Measurements from ENCODE around the gene CDH22.

- TF ChIP-seq POLR2AphosphoS5 (IDR thresholded peaks at IDR 0.05) (no peak), CTCF (IDR thresholded peaks at IDR 0.05; ENCODE audit: poor library complexity, severe bottlenecking) (no peak), TAF1 (IDR thresholded peaks at IDR 0.05; ENCODE audit: low read depth) (no peak)
Observed at GRCh38 chr20:46265539-46265938, 42.8 kb downstream of the CDH22 start.

Data from neural cell (in vitro differentiated cells).